WTC11 (cell line): Measurements from ENCODE around the gene CYP2C18.

ENCODE experiments used
- TF ChIP-seq, protein P1 (sequence below): sonication (generic); formaldehyde crosslinking; IDR thresholded peaks from 2 replicates; pipeline ENCODE4 v1.8.0; 2022; ENCODE audit warnings: mild to moderate bottlenecking, missing genetic modification reagents
- TF ChIP-seq, protein P2 (sequence below): fragments of 200-600 bp; IDR thresholded peaks from 2 replicates; pipeline ENCODE4 v1.8.0; 2022; ENCODE audit warnings: antibody characterized with exemption

DNA sequence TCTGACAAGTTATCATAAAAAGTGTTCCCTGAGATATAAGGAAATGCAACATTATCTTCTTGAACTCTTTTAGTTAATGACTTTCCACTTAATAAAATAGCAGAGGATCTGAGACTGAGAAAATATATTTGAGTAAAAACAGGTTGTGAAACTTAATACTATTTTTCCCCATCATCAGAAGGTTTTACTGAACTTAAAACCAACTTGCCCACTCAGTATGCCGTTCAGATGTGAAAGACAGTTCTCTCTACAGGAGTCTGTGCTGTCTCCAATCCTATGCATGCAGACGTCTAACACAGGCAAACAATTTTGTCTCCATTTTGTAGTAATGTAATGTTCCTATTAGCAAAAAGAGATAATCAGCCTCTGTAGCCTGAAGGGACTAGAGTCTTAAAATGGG lies 38.2 kb upstream of the CYP2C18 start:
- TF ChIP-seq, protein P1, sequence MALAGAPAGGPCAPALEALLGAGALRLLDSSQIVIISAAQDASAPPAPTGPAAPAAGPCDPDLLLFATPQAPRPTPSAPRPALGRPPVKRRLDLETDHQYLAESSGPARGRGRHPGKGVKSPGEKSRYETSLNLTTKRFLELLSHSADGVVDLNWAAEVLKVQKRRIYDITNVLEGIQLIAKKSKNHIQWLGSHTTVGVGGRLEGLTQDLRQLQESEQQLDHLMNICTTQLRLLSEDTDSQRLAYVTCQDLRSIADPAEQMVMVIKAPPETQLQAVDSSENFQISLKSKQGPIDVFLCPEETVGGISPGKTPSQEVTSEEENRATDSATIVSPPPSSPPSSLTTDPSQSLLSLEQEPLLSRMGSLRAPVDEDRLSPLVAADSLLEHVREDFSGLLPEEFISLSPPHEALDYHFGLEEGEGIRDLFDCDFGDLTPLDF (CRISPR knock-in tag) = no peak
- TF ChIP-seq, protein P2, sequence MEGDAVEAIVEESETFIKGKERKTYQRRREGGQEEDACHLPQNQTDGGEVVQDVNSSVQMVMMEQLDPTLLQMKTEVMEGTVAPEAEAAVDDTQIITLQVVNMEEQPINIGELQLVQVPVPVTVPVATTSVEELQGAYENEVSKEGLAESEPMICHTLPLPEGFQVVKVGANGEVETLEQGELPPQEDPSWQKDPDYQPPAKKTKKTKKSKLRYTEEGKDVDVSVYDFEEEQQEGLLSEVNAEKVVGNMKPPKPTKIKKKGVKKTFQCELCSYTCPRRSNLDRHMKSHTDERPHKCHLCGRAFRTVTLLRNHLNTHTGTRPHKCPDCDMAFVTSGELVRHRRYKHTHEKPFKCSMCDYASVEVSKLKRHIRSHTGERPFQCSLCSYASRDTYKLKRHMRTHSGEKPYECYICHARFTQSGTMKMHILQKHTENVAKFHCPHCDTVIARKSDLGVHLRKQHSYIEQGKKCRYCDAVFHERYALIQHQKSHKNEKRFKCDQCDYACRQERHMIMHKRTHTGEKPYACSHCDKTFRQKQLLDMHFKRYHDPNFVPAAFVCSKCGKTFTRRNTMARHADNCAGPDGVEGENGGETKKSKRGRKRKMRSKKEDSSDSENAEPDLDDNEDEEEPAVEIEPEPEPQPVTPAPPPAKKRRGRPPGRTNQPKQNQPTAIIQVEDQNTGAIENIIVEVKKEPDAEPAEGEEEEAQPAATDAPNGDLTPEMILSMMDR = no peak
